Small intestine (tissue), 16 donors: Measurements from ENCODE around the gene RGS13. TPM values are rescaled to one million over a fixed set of nuclear protein-coding genes. Genes with fewer than 3 reads are reported as not detected.
A peak's percentile ranks its signal among the peaks of the same experiment; 100 is the strongest.

Experiments
- DNase-seq, 2 donors: peaks; one replicate each; pipeline versions ENCODE4 v3.0.0 to v3.0.0-alpha.2; 2013
- FAIRE-seq: peaks from 2 replicates; lab custom pipeline; 2012; peaks lifted over from hg19 to GRCh38; lab: Jason Lieb, UNC
- H3K27ac ChIP-seq, 3 donors: one replicate each; pipeline ENCODE4 v1.5.1; 2013; ENCODE audit warnings: low read length in 2 of 3, mild to moderate bottlenecking in 2 of 3, control low read depth in 1 of 3, inconsistent platforms in 1 of 3, low read depth in 1 of 3, moderate library complexity in 1 of 3
- H3K27me3 ChIP-seq, 3 donors: one replicate each; pipeline ENCODE4 v1.6.1; 2013; ENCODE audit warnings: low read length in 3 of 3, inconsistent platforms in 1 of 3; ENCODE audit not compliant: control insufficient read depth in 3 of 3, insufficient read depth in 3 of 3
- H3K36me3 ChIP-seq, 3 donors: one replicate each; pipeline ENCODE4 v1.6.1; 2013; ENCODE audit warnings: low read length in 3 of 3, inconsistent platforms in 1 of 3, low read depth in 1 of 3, mild to moderate bottlenecking in 1 of 3, moderate library complexity in 1 of 3; ENCODE audit not compliant: control insufficient read depth in 3 of 3, insufficient read depth in 2 of 3
- H3K4me1 ChIP-seq, 3 donors: one replicate each; pipeline ENCODE4 v1.6.1; 2013; ENCODE audit warnings: low read length in 2 of 3, inconsistent platforms in 1 of 3, low read depth in 1 of 3, mild to moderate bottlenecking in 1 of 3, moderate library complexity in 1 of 3; ENCODE audit not compliant: control insufficient read depth in 3 of 3, insufficient read depth in 2 of 3
- H3K4me3 ChIP-seq, 3 donors: one replicate each; pipeline ENCODE4 v1.5.1; 2013; ENCODE audit warnings: low read length in 3 of 3, control low read depth in 1 of 3, inconsistent platforms in 1 of 3, low read depth in 1 of 3, mild to moderate bottlenecking in 1 of 3, moderate library complexity in 1 of 3
- H3K9me3 ChIP-seq, 2 donors: one replicate each; pipeline ENCODE4 v1.6.1; 2013; ENCODE audit warnings: low read depth in 1 of 2, low read length in 1 of 2; ENCODE audit not compliant: control insufficient read depth in 2 of 2, insufficient read depth in 1 of 2
- WGBS, 3 donors: extraction: QIAGEN DNeasy Blood & Tissue Kit; methylation state at CpG; one replicate each; pipeline ENCODE4 v1.1.7; 2013; 5-methylcytosine and 5-hydroxymethylcytosine counted together
- long read RNA-seq, 10 donors: transcript quantifications; one replicate each; lab custom pipeline, GENCODE V29; 2026
- polyA plus RNA-seq, 4 donors: library from polyadenylated mRNA; stranded (reverse) in 3 of 4; unstranded in 1 of 4; fragments of 200-250 nt in 3 of 4; fragments of 120-200 nt in 1 of 4; gene quantifications; one replicate each; pipeline versions ENCODE4 v1.2.1 to v1.2.3, GENCODE V29; 2013
- donor health status: healthy with polysubstance abuse.
- donor health status: control.
- donor health status: control.
- donor health status: Bipolar disorder and iron deficiency.
- donor health status: healthy.

Gene RGS13, protein sequence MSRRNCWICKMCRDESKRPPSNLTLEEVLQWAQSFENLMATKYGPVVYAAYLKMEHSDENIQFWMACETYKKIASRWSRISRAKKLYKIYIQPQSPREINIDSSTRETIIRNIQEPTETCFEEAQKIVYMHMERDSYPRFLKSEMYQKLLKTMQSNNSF
- polyA plus RNA-seq, result 10 to 100 TPM in 2 of 4 donors, 1 to 10 TPM in 2; 3.8 to 14.6 (median 9.2) TPM
- long read RNA-seq, donor 1, result 0 reads
- long read RNA-seq, donor 2, result 0 reads
- long read RNA-seq, donor 3, result 0 reads
- long read RNA-seq, donor 4, result 0 reads
- long read RNA-seq, donor 5, result 0 reads
- long read RNA-seq, donor 6, partial matches to known transcripts, result 0 of 1 reads
- long read RNA-seq, donor 6, other reads (novel, unspliced or antisense), result 0 of 1 reads
- long read RNA-seq, donor 7, result 0 reads
- long read RNA-seq, donor 8, result 0 reads
- long read RNA-seq, donor 9, result 0 reads
- long read RNA-seq, donor 10, result 0 reads

DNA sequence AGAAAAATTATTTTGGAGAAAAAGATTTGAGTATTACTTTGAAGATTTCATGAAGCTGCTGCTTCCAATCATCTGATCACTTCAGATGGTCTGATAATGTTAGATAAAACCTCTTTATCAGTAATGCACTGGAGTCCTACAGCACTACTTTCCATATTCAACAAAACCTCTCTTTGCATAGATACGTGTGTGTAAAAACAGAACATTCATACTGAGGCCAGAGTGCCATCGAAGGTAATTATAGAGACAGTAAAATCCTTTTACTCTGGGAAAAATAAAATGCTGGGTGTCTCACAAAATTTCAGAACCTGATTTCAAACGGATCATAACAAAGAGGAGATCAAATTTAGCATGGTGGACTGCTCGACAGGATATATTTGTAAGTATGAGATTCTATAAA, at the start of gene RGS13:
RGS13 (plus strand) TSS at position 209 of the 400 bp plus-strand sequence. CDS start 8,188 bp downstream, outside the sequence.
- Histone ChIP-seq H3K27ac (no peak within 1 kb of the TSS), H3K4me3 (no peak within 1 kb of the TSS), H3K27me3 (no peaks in the 10 kb centered on the region), H3K4me1 (peaks cover 0 to 6% (median 0%) of the 10 kb centered on the region in 3 donors), H3K9me3 (no peaks in the 10 kb centered on the region), H3K36me3 (no peaks in the 10 kb centered on the region)
- WGBS, 3 donors, result 70 to 78% (median 77%) methylated on average over 4 of the region's 4 CpGs
- no peak for DNase-seq
- FAIRE-seq, result no peak

DNA sequence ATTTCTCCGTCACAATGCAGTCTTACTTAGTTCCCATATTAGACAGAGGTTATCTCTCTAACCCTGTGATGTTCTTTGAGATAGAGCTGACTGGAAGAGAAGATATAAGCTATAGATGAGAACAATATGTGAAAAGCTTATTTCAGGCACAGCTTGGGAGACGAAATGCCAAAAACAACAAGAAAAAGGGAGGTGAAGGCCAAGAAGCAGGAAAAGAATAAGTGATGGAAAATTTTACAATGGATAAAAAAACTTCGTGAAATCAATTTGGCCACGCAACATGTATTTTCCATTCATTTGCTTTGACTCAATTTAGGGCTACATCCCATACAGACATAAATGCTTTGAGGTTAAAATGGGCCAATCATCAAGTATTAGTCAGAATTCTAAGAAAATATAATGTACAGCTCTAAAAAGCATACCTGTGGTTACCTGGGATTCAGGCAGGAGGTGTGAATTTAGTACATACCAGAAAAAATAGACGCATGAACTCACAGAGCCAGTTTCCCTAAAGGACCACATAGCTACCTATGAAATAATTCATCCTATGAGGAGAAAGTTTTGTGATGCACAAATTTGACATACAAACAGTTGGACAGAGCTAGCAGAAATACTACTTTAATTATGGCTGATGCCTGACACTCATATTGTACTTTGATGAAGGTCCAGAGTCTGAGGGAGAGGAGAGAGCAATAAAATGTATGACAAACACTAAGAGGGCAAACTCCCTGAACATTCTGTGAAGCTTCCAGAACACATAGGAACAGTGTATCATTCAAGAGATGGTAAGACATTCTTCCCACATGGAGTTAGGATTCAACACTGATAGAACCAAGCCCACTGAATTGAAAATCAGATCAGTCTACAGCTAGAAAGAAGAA, 48.3 kb upstream of the RGS13 start:
- FAIRE-seq (no peak), DNase-seq (peak; percentile 82 to 87)
- Histone ChIP-seq H3K27ac (peak overlapping the region in 1 of 3 donors; percentile 55), H3K4me1 (peaks cover 0 to 17% (median 0%) of the 10 kb centered on the region in 3 donors), H3K4me3 (no peak overlapping the region), H3K36me3 (no peaks in the 10 kb centered on the region), H3K27me3 (no peaks in the 10 kb centered on the region), H3K9me3 (no peaks in the 10 kb centered on the region)
- WGBS, 3 donors, result 81 to 86% (median 82%) methylated on average over 5 of the region's 5 CpGs

DNA sequence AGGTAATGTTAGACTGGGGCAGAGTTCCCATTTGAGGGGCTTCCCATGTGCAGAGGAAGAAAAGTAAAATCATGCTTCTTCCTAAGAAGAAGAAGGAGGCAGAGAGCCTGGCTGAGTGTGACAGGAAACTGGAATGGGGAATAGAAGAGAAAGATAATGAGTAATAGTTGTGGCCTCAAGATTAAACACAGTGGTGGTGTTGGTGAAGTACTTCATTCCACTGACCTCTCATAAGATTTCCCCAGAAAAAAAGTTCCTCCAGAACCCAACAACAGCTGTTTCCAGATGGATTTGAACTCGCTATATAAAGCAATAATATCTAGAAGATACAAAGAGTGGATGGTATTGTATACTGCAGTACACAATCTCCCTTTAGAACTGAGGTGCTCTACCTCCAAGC, 47.4 kb upstream of the RGS13 start:
- Histone ChIP-seq H3K27ac (peak overlapping the region in 1 of 3 donors; percentile 55), H3K9me3 (no peaks in the 10 kb centered on the region), H3K27me3 (no peaks in the 10 kb centered on the region), H3K4me1 (peaks cover 0 to 17% (median 0%) of the 10 kb centered on the region in 3 donors), H3K36me3 (no peaks in the 10 kb centered on the region), H3K4me3 (no peak overlapping the region)
- 75 to 92% (median 81%) methylated on average over 1 of the region's 1 CpG for WGBS, 3 donors
- FAIRE-seq, result no peak
- no peak for DNase-seq

DNA sequence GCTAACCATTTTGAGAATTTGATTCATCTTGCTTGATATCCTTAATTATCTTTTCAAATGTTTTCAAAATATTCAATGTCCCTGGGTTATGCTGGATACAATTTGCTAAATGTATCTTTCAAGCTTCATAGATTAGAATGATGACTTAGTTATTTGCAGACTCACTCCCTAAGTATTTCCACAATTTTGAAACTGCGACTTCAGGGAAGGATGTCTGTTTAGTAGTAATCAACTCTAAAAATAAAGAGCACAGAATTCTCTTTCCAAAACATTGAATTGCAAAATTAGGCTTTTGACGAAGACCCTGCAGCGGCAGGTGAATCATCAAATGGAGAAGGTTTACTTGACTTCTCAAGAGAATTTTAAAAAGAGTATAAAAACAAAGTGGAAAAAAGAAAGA, 46.1 kb upstream of the RGS13 start:
- DNase-seq (no peak), FAIRE-seq (no peak)
- Histone ChIP-seq H3K4me3 (no peak overlapping the region), H3K27ac (no peak overlapping the region), H3K27me3 (no peaks in the 10 kb centered on the region), H3K4me1 (peaks cover 0 to 17% (median 0%) of the 10 kb centered on the region in 3 donors), H3K36me3 (no peaks in the 10 kb centered on the region), H3K9me3 (no peaks in the 10 kb centered on the region)
- 81 to 95% (median 90%) methylated on average over 3 of the region's 3 CpGs for WGBS, 3 donors

DNA sequence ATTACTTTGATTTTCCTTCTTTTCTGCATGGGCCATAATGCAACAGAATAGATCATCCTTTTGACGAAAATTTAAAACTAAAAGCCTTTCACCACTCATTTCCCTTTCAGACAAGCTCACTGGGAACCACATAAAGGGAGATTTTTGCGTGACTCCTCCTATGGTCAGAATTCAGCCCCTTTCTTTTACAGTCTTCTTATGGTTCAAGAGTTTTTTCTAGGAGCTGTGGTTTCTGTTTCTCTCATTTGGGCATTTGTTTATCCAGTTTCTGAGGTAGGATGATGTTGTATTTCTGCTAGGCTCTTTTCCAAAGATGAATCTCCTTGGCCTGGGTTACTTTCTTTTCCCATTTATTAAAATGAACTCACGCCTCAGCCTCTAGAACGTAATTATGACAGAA, 43.4 kb upstream of the RGS13 start:
- 63 to 76% (median 74%) methylated on average over 4 of the region's 4 CpGs for WGBS, 3 donors
- no peaks in the 10 kb centered on the region for H3K36me3 ChIP-seq
- H3K9me3 ChIP-seq, result no peaks in the 10 kb centered on the region
- no peak overlapping the region for H3K4me3 ChIP-seq
- H3K27me3 ChIP-seq, result no peaks in the 10 kb centered on the region
- no peak overlapping the region for H3K27ac ChIP-seq
- peaks cover 0 to 7% (median 0%) of the 10 kb centered on the region in 3 donors for H3K4me1 ChIP-seq
- DNase-seq (no peak), FAIRE-seq (no peak)

DNA sequence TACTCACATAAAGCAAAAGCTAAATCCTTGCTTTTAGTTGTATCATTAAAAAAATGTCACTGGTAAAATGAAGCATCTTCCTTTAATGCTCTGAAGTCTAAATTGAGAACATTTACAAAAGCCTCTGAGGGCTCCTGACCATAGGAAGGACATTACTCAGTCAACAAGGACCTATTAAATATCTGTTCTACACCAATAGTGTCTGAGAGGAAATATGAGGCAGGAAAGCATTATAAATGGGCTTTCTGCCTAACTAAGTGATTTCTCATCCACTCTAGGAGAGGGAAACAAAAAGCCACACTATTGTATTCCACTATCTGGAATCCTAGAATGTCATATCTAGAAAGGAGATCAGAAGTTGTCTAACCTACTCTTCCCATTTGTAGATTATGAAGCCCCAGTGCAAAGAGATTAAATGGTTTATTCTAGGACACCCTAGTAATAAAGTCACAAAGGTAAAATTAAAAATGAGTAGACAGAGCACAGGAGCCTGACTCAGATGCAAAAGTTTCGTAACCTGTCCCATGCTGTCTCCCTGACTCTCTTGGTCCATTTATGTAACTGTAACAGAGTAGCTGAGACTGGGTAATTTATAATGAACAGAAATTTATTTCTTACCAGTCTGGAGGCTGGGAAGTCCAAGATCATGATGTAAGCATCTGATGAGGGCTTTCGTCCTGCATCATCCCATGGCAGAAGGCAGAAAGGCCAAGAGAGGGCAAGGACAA, 42.8 kb upstream of the RGS13 start:
- Histone ChIP-seq H3K27ac (no peak overlapping the region), H3K9me3 (no peaks in the 10 kb centered on the region), H3K27me3 (no peaks in the 10 kb centered on the region), H3K36me3 (no peaks in the 10 kb centered on the region), H3K4me1 (peaks cover 0 to 4% (median 0%) of the 10 kb centered on the region in 3 donors), H3K4me3 (no peak overlapping the region)
- 95 to 97% (median 96%) methylated on average over 2 of the region's 2 CpGs for WGBS, 3 donors
- FAIRE-seq, result no peak
- no peak for DNase-seq

DNA sequence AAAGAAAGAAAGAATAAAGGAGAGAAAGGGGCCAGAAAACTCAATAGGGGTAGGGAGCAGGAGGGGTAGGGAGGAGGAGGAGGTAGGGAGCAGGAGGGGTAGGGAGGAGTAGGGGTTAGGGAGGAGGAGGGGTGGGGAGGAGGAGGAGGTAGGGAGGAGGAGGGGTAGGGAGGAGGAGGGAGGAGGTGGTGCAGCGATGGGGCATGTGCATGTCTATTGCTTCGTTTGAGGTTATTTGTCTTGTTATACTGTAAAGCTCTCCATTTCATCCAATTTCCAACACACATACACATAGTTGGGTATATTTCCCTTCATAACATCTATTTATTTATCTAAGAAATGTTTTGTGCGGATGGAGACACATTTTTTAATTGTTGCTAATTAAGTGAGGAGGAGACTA, 40.6 kb upstream of the RGS13 start:
- no peak overlapping the region for H3K27ac ChIP-seq
- H3K4me1 ChIP-seq, result no peaks in the 10 kb centered on the region
- WGBS, 3 donors, result 66 to 82% (median 75%) methylated on average over 3 of the region's 3 CpGs
- H3K9me3 ChIP-seq, result no peaks in the 10 kb centered on the region
- H3K36me3 ChIP-seq, result no peaks in the 10 kb centered on the region
- H3K27me3 ChIP-seq, result no peaks in the 10 kb centered on the region
- DNase-seq, result no peak
- FAIRE-seq, result no peak
- H3K4me3 ChIP-seq, result no peak overlapping the region

DNA sequence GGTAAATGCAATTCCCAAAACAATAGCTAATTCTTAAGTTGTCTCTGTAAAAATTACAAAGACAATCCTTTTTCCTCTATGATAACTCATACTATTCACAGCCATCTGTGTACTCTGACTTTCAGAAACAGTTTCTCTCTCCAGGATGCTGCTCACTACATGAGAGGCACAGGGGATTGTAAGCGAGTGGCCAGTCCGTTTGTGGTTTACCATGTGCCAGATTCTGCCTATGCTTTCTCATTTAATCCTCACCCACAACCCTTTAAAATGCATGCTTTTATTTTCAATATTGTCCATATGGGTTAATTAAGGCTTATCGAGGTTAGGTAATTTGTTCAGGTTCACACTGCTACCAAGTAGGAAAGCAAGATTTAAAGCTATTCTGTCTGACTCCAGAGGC, 37.4 kb upstream of the RGS13 start:
- H3K36me3 ChIP-seq, result no peaks in the 10 kb centered on the region
- H3K4me3 ChIP-seq, result no peak overlapping the region
- H3K27ac ChIP-seq, result no peak overlapping the region
- H3K9me3 ChIP-seq, result no peaks in the 10 kb centered on the region
- no peaks in the 10 kb centered on the region for H3K27me3 ChIP-seq
- no peak for FAIRE-seq
- DNase-seq, result no peak
- WGBS, 3 donors, result 73 to 84% (median 83%) methylated on average over 3 of the region's 3 CpGs
- no peaks in the 10 kb centered on the region for H3K4me1 ChIP-seq
